HG02642 (cell line): ENCODE results near the gene CYP1B1.
"Not testable (repeated sequence)": the region's sequence is repeated elsewhere in the genome, so short reads cannot be mapped to it uniquely, and the experiment has no call there.

Experiments
- ATAC-seq: cut with Tn5 transposase; IDR thresholded peaks from one replicate; pipeline ENCODE4 v1.9.1; 2021; ENCODE audit warnings: mild to moderate bottlenecking; ENCODE audit not compliant: unreplicated experiment, poor library complexity

CYP1B1 gene

DNA sequence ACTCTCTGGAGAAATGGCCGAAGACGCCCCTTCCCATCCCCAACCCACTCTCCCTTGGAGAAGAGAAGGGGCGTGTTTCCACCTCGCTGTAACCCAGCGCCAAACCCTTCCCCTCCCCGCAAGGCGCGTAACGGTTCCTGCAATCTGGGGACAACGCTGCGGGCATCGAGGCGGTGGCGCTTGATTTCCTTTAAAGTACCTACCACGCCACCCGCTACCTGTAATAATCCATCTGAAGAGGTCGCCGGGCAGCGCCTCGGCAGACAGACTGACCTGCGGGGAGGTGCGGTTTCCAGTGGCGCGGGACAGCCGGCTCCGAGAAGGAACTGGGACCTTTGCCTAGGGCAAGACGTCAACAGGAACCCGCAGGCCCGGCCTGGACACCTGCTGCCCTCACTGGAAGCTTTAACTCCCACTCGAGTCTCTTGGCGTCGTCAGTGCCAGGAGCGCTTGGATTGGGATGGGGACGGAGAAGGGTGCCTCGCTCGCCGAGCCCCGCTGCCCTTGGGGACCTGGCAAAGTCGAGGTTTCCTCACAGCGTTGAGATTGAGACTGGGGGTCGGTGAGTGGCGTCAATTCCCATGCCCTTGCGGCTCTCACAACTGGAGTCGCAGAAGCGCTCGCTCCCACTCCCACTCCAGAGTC, at the start of gene CYP1B1:
Gene CYP1B1, minus strand, starts transcription at position 645 of the 645 bp plus-strand sequence. CDS start 763 bp downstream, outside the sequence.
- ATAC-seq = peak; percentile 3

GRCh38 chr2:38125007-38125406, 49.1 kb upstream of the CYP1B1 start:
- no peak for ATAC-seq

GRCh38 chr2:38123911-38124310, 48.0 kb upstream of the CYP1B1 start:
- no peak for ATAC-seq

- ATAC-seq = no peak
Observed at GRCh38 chr2:38122344-38122743, 46.4 kb upstream of the CYP1B1 start.

DNA sequence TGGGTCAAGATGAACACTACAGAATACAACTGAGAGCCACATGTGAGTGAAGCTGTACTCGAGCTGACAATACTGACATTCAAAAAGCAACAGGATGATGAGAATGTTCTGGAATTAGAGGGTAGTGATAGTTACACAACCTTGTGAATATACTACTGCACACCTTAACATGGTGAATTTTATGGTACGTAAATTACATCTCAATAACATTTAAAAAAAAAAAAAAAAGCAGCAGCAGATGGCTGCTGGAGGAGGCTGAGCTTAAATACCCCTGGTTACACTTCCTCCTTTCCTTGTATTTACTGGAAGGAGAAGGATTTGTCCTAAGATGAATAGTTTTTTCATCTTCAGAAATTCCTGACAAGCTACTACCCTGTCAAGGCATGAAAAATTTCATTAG, 45.5 kb upstream of the CYP1B1 start:
- no peak for ATAC-seq

DNA sequence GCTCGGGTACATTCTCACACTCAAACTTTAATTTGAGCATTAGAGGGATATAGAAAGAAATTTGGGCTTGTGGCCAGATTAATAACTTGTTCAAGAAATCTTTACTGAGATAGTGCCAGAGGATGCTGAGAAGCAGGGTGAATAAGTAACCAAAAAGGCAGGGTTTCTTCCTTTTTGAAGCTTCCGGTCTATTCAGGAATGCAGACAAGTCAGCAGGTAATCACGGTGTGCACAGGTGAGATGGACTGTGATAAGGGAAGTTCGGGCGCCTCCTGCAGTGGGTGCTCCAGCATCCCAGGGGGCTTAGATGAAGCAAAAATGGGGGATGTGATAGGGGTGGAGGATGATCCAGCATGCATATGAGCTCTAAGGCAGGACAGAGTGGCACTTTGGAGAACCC, 44.9 kb upstream of the CYP1B1 start:
- ATAC-seq = no peak

- no peak for ATAC-seq
Observed at GRCh38 chr2:38120264-38120592, 44.3 kb upstream of the CYP1B1 start.

GRCh38 chr2:38116762-38117161, 40.8 kb upstream of the CYP1B1 start:
- ATAC-seq = no peak

GRCh38 chr2:38115216-38116032, 39.5 kb upstream of the CYP1B1 start:
- ATAC-seq = no peak

- no peak for ATAC-seq
Observed at GRCh38 chr2:38113981-38114708, 38.2 kb upstream of the CYP1B1 start.

DNA sequence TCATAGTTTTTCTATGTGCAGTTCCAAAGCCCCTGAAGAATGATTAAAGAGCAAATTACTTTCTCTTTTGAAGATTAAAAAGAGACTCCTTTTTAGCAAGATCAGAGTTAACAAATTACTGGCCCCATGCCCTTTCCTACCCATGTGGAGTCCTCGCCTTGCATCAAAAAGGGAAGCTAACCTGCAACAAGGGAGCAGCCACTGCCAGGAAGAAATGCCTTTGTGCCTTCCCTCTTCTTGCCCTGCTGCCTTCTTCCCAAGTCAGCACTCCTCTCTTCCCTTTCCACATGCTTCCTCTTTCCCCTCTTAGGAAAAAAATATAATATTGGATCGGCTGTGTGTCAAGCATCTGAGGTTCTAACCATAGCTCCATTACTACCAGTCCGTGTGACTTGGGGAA, 37.1 kb upstream of the CYP1B1 start:
- no peak for ATAC-seq

- not testable (repeated sequence) for ATAC-seq
Observed at GRCh38 chr2:38111350-38111749, 35.4 kb upstream of the CYP1B1 start.

DNA sequence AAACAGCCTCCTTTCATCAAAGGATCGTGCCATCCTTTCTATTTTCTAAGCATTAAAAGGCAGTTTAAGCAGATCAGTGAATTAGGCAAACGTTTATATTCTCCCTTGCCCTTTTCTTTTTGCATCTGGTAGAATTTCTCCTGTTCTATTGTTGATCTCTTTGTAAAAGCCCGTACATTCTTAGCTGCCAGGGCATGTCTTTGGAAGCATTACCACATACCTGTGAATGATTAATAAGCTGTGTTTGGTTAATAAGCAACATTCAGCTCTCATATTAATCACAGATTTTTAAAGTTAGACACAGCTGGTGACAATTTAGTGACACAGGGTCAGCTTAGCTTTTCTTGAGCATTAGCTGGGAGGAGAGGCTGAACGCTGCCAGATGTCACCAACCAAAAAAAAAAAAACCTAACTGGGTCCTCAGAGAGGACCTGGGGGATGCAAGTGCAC, 33.8 kb upstream of the CYP1B1 start:
- ATAC-seq = peak; percentile 51

- ATAC-seq = peak; percentile 10
Observed at GRCh38 chr2:38108907-38109731, 33.2 kb upstream of the CYP1B1 start.

DNA sequence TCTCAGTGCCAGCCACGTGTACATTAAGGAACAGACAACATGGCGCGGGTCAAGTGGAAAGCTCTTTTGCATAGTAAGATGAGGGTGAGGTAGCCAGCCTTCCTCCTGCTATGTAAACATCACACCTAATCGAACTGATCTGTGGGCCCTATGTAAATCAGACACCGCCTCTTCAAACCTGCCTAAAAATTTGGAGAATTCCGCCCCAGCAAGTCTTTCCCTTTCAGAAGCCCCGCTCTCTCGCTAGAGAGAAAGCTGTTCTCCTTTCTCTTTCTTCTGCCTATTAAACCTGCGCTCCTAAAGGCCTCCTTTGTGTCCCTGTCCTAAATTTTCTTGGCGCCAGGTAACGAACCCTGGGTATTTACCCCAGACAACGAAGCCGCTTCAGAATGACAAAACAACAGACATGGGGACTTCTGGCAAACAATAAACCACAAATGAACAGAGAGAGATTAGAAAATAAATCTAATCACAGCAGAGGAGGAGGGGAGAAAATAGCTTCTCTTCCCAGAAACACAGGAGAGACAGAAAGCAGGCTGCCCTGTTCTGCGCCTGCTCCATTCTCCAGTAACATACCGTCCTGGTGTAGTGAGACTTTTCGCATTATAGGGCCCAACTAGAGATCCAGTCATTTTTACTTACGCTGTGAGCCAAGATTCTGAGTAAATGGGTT, 31.9 kb upstream of the CYP1B1 start:
- ATAC-seq = no peak

GRCh38 chr2:38106405-38107094, 30.6 kb upstream of the CYP1B1 start:
- peak; percentile 52 for ATAC-seq

GRCh38 chr2:38105922-38106321, 30.0 kb upstream of the CYP1B1 start:
- no peak for ATAC-seq

- ATAC-seq = no peak
Observed at GRCh38 chr2:38104598-38104997, 28.6 kb upstream of the CYP1B1 start.

DNA sequence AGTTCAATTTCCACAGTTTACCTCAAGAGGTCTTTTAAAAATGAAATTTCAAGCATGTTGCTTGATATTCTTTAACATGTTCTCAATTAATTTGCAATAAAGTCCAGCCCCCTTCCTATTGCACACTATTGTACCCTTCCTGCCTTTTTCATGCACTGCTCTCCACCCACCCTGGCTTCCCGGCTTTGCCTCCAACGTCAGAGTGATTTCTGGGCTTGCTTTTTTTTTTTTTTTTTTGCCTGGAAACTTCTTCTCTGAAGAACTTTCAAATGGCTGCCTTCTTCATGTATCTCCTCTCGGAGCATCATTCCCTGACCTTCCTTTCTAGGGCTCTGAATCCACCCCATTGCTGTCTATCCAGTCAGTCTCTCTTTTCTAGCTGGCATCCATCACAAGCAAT, 24.4 kb upstream of the CYP1B1 start:
- no peak for ATAC-seq
